IMR-90 (cell line): ENCODE results near the gene SLC12A6. TPM values are rescaled to one million over a fixed set of nuclear protein-coding genes. Genes with fewer than 3 reads are reported as not detected.

Source experiments
- microRNA-seq, 2 experiments: library from miRNA; stranded (forward) in 1 of 2; unstranded in 1 of 2; fragments of 10-50 nt in 1 of 2; fragments of <30 nt in 1 of 2; gene quantifications in 1 of 2; microRNA quantifications in 1 of 2; one replicate each; pipeline versions ENCODE3 to v1.1.0; 2013 to 2020; ENCODE audit not compliant: insufficient read depth in 1 of 2, insufficient read length in 1 of 2, unreplicated experiment in 1 of 2
- polyA plus RNA-seq, 3 experiments: library from polyadenylated mRNA; depleted of rRNA; stranded (reverse); fragments of >200 nt; gene quantifications; 2 replicates each; pipeline ENCODE4 v1.2.3, GENCODE V29; 2012; ENCODE audit warnings: low replicate concordance in 1 of 3
- small RNA-seq, 5 experiments: library from RNA; depleted of rRNA; stranded (forward); fragments of <200 nt; gene quantifications; one replicate each; pipeline ENCODE3, GENCODE V24; 2012
- total RNA-seq: library from RNA; depleted of rRNA; stranded (reverse); fragments of >200 nt; gene quantifications from 2 replicates; pipeline ENCODE4 v1.2.3, GENCODE V29; 2012; rRNA removed

SLC12A6 gene
- total and polyA plus RNA-seq, 2 of the 4 experiments (the other 2 are of a cell fraction) = 7.7 to 10.2 TPM

Small RNA genes within 50 kb of the gene (microRNA-seq; reads per million reads assigned to microRNA genes)
- gene MIR1233-1 (ENCODE audit: insufficient read depth in 1 of 2, insufficient read length in 1 of 2, unreplicated experiment in 1 of 2) = 0 reads per million in 2 experiments
- not detected for gene RF00019 (ENCODE audit: insufficient read depth, insufficient read length)

Small RNA genes within 50 kb of the gene (small RNA-seq; reads per million reads assigned to genes)
- gene MIR1233-1 (0 reads per million in 5 experiments), gene RF00019 (0 reads per million in 5 experiments)

Other genes starting within 250 kb of the SLC12A6 start
- gene EMC7, start 235.9 kb downstream of the SLC12A6 start, total RNA-seq = 46.6 and 58.6 TPM in 2 replicates
- gene EMC7, start 235.9 kb downstream of the SLC12A6 start, polyA plus RNA-seq (2012; rRNA removed) = 66.8 and 76.4 TPM in 2 replicates
- 1.3 and 1.9 TPM in 2 replicates for gene PGBD4, start 235.7 kb downstream of the SLC12A6 start, total RNA-seq
- gene PGBD4, start 235.7 kb downstream of the SLC12A6 start, polyA plus RNA-seq (2012; rRNA removed) = 0.75 and 0.89 TPM in 2 replicates
- 24.0 and 50.5 TPM in 2 replicates for gene KATNBL1, start 127.7 kb downstream of the SLC12A6 start, total RNA-seq
- 14.4 and 17.1 TPM in 2 replicates for gene KATNBL1, start 127.7 kb downstream of the SLC12A6 start, polyA plus RNA-seq (2012; rRNA removed)
- 189 and 330 TPM in 2 replicates for gene EMC4, start 112.8 kb downstream of the SLC12A6 start, total RNA-seq
- gene EMC4, start 112.8 kb downstream of the SLC12A6 start, polyA plus RNA-seq (2012; rRNA removed) = 120 and 148 TPM in 2 replicates
- 141 and 211 TPM in 2 replicates for gene NOP10, start 5.4 kb upstream of the SLC12A6 start, total RNA-seq
- 444 and 468 TPM in 2 replicates for gene NOP10, start 5.4 kb upstream of the SLC12A6 start, polyA plus RNA-seq (2012; rRNA removed)
- not detected in 2 replicates for gene NUTM1, start 5.5 kb upstream of the SLC12A6 start, total RNA-seq
- not detected in 2 replicates for gene NUTM1, start 5.5 kb upstream of the SLC12A6 start, polyA plus RNA-seq (2012; rRNA removed)
- gene LPCAT4, start 29.4 kb upstream of the SLC12A6 start, total RNA-seq = 3.8 and 3.9 TPM in 2 replicates
- gene LPCAT4, start 29.4 kb upstream of the SLC12A6 start, polyA plus RNA-seq (2012; rRNA removed) = 44.4 and 57.5 TPM in 2 replicates
- gene GOLGA8A, start 100.0 kb upstream of the SLC12A6 start, total RNA-seq = 4.7 and 5.3 TPM in 2 replicates
- gene GOLGA8A, start 100.0 kb upstream of the SLC12A6 start, polyA plus RNA-seq (2012; rRNA removed) = 21.4 and 33.8 TPM in 2 replicates
- 6.4 and 7.7 TPM in 2 replicates for gene GOLGA8B, start 245.9 kb upstream of the SLC12A6 start, total RNA-seq
- gene GOLGA8B, start 245.9 kb upstream of the SLC12A6 start, polyA plus RNA-seq (2012; rRNA removed) = 27.1 and 31.6 TPM in 2 replicates